ENCODE measurements around the gene IGSF21.

- TF ChIP-seq, protein P1, sequence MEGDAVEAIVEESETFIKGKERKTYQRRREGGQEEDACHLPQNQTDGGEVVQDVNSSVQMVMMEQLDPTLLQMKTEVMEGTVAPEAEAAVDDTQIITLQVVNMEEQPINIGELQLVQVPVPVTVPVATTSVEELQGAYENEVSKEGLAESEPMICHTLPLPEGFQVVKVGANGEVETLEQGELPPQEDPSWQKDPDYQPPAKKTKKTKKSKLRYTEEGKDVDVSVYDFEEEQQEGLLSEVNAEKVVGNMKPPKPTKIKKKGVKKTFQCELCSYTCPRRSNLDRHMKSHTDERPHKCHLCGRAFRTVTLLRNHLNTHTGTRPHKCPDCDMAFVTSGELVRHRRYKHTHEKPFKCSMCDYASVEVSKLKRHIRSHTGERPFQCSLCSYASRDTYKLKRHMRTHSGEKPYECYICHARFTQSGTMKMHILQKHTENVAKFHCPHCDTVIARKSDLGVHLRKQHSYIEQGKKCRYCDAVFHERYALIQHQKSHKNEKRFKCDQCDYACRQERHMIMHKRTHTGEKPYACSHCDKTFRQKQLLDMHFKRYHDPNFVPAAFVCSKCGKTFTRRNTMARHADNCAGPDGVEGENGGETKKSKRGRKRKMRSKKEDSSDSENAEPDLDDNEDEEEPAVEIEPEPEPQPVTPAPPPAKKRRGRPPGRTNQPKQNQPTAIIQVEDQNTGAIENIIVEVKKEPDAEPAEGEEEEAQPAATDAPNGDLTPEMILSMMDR (IDR thresholded peaks at IDR 0.05) = no peak
- TF ChIP-seq POLR2A (IDR thresholded peaks at IDR 0.05) = no peak
These were observed 283.4 kb downstream of the IGSF21 start for GRCh38 chr1:18390953-18391352.
